CD4-positive, CD25-positive, alpha-beta regulatory T cell (primary cell): ENCODE measurements around the gene KCNK1. TPM values are rescaled to one million over a fixed set of nuclear protein-coding genes. Genes with fewer than 3 reads are reported as not detected.
A peak's percentile ranks its signal among the peaks of the same experiment; 100 is the strongest.

ENCODE experiments used
- ATAC-seq, 2 donors: fragments of 150-1000 bp; cut with Tn5 transposase; one replicate each; pipeline ENCODE4 v1.10.0; 2021; ENCODE audit warnings: low read depth in 2 of 2, moderate number of reproducible peaks in 2 of 2, moderate library complexity in 1 of 2
- DNase-seq, 3 donors: peaks; one replicate each; pipeline versions ENCODE4 v3.0.0 to v3.0.0-alpha.2; 2012 to 2022; ENCODE audit warnings: mixed read lengths in 1 of 3
- H3K27ac ChIP-seq: one replicate; pipeline ENCODE4 v1.7.0; 2013; ENCODE audit warnings: mild to moderate bottlenecking, low read length; ENCODE audit not compliant: insufficient read depth, poor library complexity, severe bottlenecking
- H3K27me3 ChIP-seq: one replicate; pipeline ENCODE4 v1.7.0; 2013; ENCODE audit warnings: low read length; ENCODE audit not compliant: control insufficient read depth, insufficient read depth
- H3K36me3 ChIP-seq: one replicate; pipeline ENCODE4 v1.7.0; 2013; ENCODE audit warnings: mild to moderate bottlenecking, low read length, moderate library complexity; ENCODE audit not compliant: control insufficient read depth, insufficient read depth
- H3K4me1 ChIP-seq: 2 replicates; pipeline ENCODE4 v1.7.0; 2013; ENCODE audit warnings: mild to moderate bottlenecking, low read length; ENCODE audit not compliant: insufficient read depth, control insufficient read depth, poor library complexity, severe bottlenecking
- H3K4me3 ChIP-seq: one replicate; pipeline ENCODE4 v1.7.0; 2013; ENCODE audit warnings: low read depth, mild to moderate bottlenecking, low read length, moderate library complexity
- H3K9me3 ChIP-seq, 2 experiments: 1 replicate in 1 of 2; 2 replicates in 1 of 2; pipeline ENCODE4 v1.7.0; 2013; ENCODE audit warnings: low read length in 2 of 2, mild to moderate bottlenecking in 1 of 2, moderate library complexity in 1 of 2; ENCODE audit not compliant: control insufficient read depth in 2 of 2
- H3K27ac Mint-ChIP-seq, 3 donors: one replicate each; pipeline ENCODE4 v1.8.0; 2020 to 2022; ENCODE audit warnings: mild to moderate bottlenecking in 3 of 3, mixed read lengths in 3 of 3, moderate library complexity in 2 of 3
- H3K27me3 Mint-ChIP-seq: one replicate; pipeline ENCODE4 v1.8.0; 2022; ENCODE audit warnings: mild to moderate bottlenecking, mixed read lengths
- H3K36me3 Mint-ChIP-seq: one replicate; pipeline ENCODE4 v1.8.0; 2020; ENCODE audit warnings: mixed read lengths
- H3K4me1 Mint-ChIP-seq, 4 donors: one replicate each; pipeline ENCODE4 v1.8.0; 2020 to 2022; ENCODE audit warnings: mixed read lengths in 4 of 4, mild to moderate bottlenecking in 1 of 4
- H3K4me3 Mint-ChIP-seq, 4 donors: one replicate each; pipeline ENCODE4 v1.8.0; 2020 to 2022; ENCODE audit warnings: mild to moderate bottlenecking in 4 of 4, mixed read lengths in 4 of 4, moderate library complexity in 3 of 4
- H3K9me3 Mint-ChIP-seq, 7 donors: one replicate each; pipeline ENCODE4 v1.8.0; 2020 to 2022; ENCODE audit warnings: mixed read lengths in 7 of 7, mild to moderate bottlenecking in 3 of 7, moderate library complexity in 2 of 7
- polyA plus RNA-seq, 4 donors: library from polyadenylated mRNA; unstranded; fragments of 300-500 nt; fragmentation: Illumina TruSeq; gene quantifications; one replicate each; pipeline ENCODE4 v1.2.3, GENCODE V29; 2021
- total RNA-seq: library from RNA; stranded (reverse); gene quantifications from one replicate; pipeline ENCODE4 v1.2.3, GENCODE V29; 2022

The KCNK1 gene
- total RNA-seq (0.99 TPM), polyA plus RNA-seq (under 1 TPM in 3 of 4 donors, not detected in 1; 0.15 to 0.23 (median 0.18) TPM)

- Histone ChIP-seq H3K27me3 (peaks cover 8% of the 10 kb centered on the region), H3K27ac (no peak within 1 kb of the TSS), H3K36me3 (no peaks in the 10 kb centered on the region), H3K4me3 (no peak within 1 kb of the TSS), H3K9me3 (no peaks in the 10 kb centered on the region), H3K4me1 (no peaks in the 10 kb centered on the region)
- Mint-ChIP-seq H3K9me3 (peaks cover 0 to 10% (median 0%) of the 10 kb centered on the region in 7 donors), H3K27me3 (peaks cover 66% of the 10 kb centered on the region), H3K27ac (no peak within 1 kb of the TSS), H3K36me3 (no peaks in the 10 kb centered on the region), H3K4me3 (peak within 1 kb of the TSS in 3 of 4 donors; percentile 25 to 63 (median 41)), H3K4me1 (peaks cover 0 to 7% (median under 1%) of the 10 kb centered on the region in 4 donors)
- DNase-seq: no peak
- ATAC-seq: no peak
Measured at GRCh38 chr1:233613252-233614172, at the start of gene KCNK1. Gene KCNK1 (plus strand): TSS chr1:233614106. CDS start chr1:233614172, 66 bp downstream.

DNA sequence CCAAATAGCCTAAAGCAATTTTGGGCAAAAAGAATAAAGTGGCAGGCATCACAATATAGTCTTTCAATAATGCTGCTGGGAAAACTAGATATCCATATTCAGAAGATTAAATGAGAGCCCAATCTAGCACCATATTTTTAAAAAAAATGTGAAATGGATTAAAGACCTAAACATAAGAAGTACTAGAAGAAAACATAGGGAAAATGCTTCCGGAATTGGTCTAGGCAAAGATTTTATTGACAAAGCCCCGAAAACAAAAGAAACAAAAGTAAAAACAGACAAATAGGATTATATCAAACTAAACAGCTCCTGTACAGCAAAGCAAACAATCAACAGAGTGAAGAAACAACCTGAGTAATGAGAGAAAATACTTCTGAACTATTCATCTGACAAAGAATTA is 48.6 kb upstream of the KCNK1 start:
- H3K36me3 Mint-ChIP-seq: no peaks in the 10 kb centered on the region
- Histone ChIP-seq H3K4me1 (no peaks in the 10 kb centered on the region), H3K36me3 (no peaks in the 10 kb centered on the region), H3K27me3 (no peaks in the 10 kb centered on the region), H3K9me3 (peaks cover 14% of the 10 kb centered on the region in 2 experiments), H3K27ac (no peak overlapping the region), H3K4me3 (no peak overlapping the region)
- H3K9me3 Mint-ChIP-seq: peaks cover 0 to 36% (median 2%) of the 10 kb centered on the region in 7 donors
- no peak for DNase-seq
- no peak overlapping the region for H3K4me3 Mint-ChIP-seq
- no peak overlapping the region for H3K27ac Mint-ChIP-seq
- no peaks in the 10 kb centered on the region for H3K27me3 Mint-ChIP-seq
- H3K4me1 Mint-ChIP-seq: no peaks in the 10 kb centered on the region
- no peak for ATAC-seq

GRCh38 chr1:233566886-233567285 is 47.0 kb upstream of the KCNK1 start:
- DNase-seq: no peak
- H3K9me3 ChIP-seq: peaks cover 7 to 9% of the 10 kb centered on the region in 2 experiments

GRCh38 chr1:233569636-233570035 is 44.3 kb upstream of the KCNK1 start:
- ATAC-seq: no peak
- H3K27me3 ChIP-seq: no peaks in the 10 kb centered on the region
- Mint-ChIP-seq H3K27ac (no peak overlapping the region), H3K36me3 (no peaks in the 10 kb centered on the region), H3K4me1 (no peaks in the 10 kb centered on the region), H3K27me3 (peaks cover 8% of the 10 kb centered on the region), H3K4me3 (no peak overlapping the region), H3K9me3 (peaks cover 0 to 12% (median 0%) of the 10 kb centered on the region in 7 donors)
- H3K9me3 ChIP-seq: no peaks in the 10 kb centered on the region
- no peak overlapping the region for H3K4me3 ChIP-seq
- H3K4me1 ChIP-seq: no peaks in the 10 kb centered on the region
- DNase-seq: no peak
- no peaks in the 10 kb centered on the region for H3K36me3 ChIP-seq
- no peak overlapping the region for H3K27ac ChIP-seq

More at GRCh38 chr1:233566886-233567285, 47.0 kb upstream of the KCNK1 start:
- no peak for ATAC-seq
- no peak overlapping the region for H3K4me3 Mint-ChIP-seq
- H3K36me3 Mint-ChIP-seq: no peaks in the 10 kb centered on the region
- H3K27ac Mint-ChIP-seq: no peak overlapping the region
- Histone ChIP-seq H3K4me1 (no peaks in the 10 kb centered on the region), H3K27me3 (no peaks in the 10 kb centered on the region), H3K36me3 (no peaks in the 10 kb centered on the region), H3K27ac (no peak overlapping the region), H3K4me3 (no peak overlapping the region)
- peaks cover 0 to 32% (median 2%) of the 10 kb centered on the region in 7 donors for H3K9me3 Mint-ChIP-seq
- H3K27me3 Mint-ChIP-seq: no peaks in the 10 kb centered on the region
- no peaks in the 10 kb centered on the region for H3K4me1 Mint-ChIP-seq

GRCh38 chr1:233570216-233570615 is 43.7 kb upstream of the KCNK1 start:
- Mint-ChIP-seq H3K4me1 (no peaks in the 10 kb centered on the region), H3K27me3 (peaks cover 14% of the 10 kb centered on the region), H3K27ac (no peak overlapping the region), H3K4me3 (no peak overlapping the region), H3K9me3 (peaks cover 0 to 11% (median 0%) of the 10 kb centered on the region in 7 donors), H3K36me3 (no peaks in the 10 kb centered on the region)
- no peaks in the 10 kb centered on the region for H3K27me3 ChIP-seq
- H3K4me3 ChIP-seq: no peak overlapping the region
- no peaks in the 10 kb centered on the region for H3K9me3 ChIP-seq
- no peak overlapping the region for H3K27ac ChIP-seq
- H3K36me3 ChIP-seq: no peaks in the 10 kb centered on the region
- no peak for DNase-seq
- no peak for ATAC-seq
- no peaks in the 10 kb centered on the region for H3K4me1 ChIP-seq

GRCh38 chr1:233570706-233571105 is 43.2 kb upstream of the KCNK1 start:
- peaks cover 19% of the 10 kb centered on the region for H3K27me3 Mint-ChIP-seq
- no peak overlapping the region for H3K27ac ChIP-seq
- no peaks in the 10 kb centered on the region for H3K4me1 ChIP-seq
- H3K4me3 Mint-ChIP-seq: no peak overlapping the region
- no peak overlapping the region for H3K27ac Mint-ChIP-seq
- ATAC-seq (no peak), DNase-seq (no peak)
- no peaks in the 10 kb centered on the region for H3K36me3 ChIP-seq
- H3K4me3 ChIP-seq: no peak overlapping the region
- H3K27me3 ChIP-seq: no peaks in the 10 kb centered on the region
- H3K36me3 Mint-ChIP-seq: no peaks in the 10 kb centered on the region
- peaks cover 0 to 6% (median 0%) of the 10 kb centered on the region in 7 donors for H3K9me3 Mint-ChIP-seq
- H3K4me1 Mint-ChIP-seq: no peaks in the 10 kb centered on the region
- H3K9me3 ChIP-seq: no peaks in the 10 kb centered on the region

- ATAC-seq: no peak
- Mint-ChIP-seq H3K27me3 (peaks cover 24% of the 10 kb centered on the region), H3K4me3 (no peak overlapping the region), H3K27ac (no peak overlapping the region), H3K4me1 (no peaks in the 10 kb centered on the region), H3K9me3 (peaks cover 0 to 3% (median 0%) of the 10 kb centered on the region in 7 donors), H3K36me3 (no peaks in the 10 kb centered on the region)
- Histone ChIP-seq H3K9me3 (no peaks in the 10 kb centered on the region), H3K27ac (no peak overlapping the region), H3K27me3 (no peaks in the 10 kb centered on the region), H3K4me1 (no peaks in the 10 kb centered on the region), H3K4me3 (no peak overlapping the region), H3K36me3 (no peaks in the 10 kb centered on the region)
- DNase-seq: no peak
Measured at GRCh38 chr1:233572896-233573295, 41.0 kb upstream of the KCNK1 start.
